Inferior parietal cortex (tissue), 1 donor: ENCODE data around the gene PTCH2.
A peak's percentile ranks its signal among the peaks of the same experiment; 100 is the strongest.
"Not testable (repeated sequence)": the region's sequence is repeated elsewhere in the genome, so short reads cannot be mapped to it uniquely, and the experiment has no call there.

Experiments
- DNase-seq: peaks from one replicate; pipeline ENCODE4 v3.0.0-alpha.2; 2016; ENCODE audit errors: extremely low spot score

PTCH2 gene

GRCh38 chr1:44846985-44847384, 3.9 kb upstream of the PTCH2 start:
- DNase-seq = no peak

- no peak for DNase-seq
These were observed 579 bp downstream of the PTCH2 start for GRCh38 chr1:44842486-44842861.

- no peak for DNase-seq
These were observed 3.5 kb downstream of the PTCH2 start for GRCh38 chr1:44839576-44839975.

GRCh38 chr1:44838294-44838693, 4.8 kb downstream of the PTCH2 start:
- DNase-seq = not testable (repeated sequence)

- DNase-seq = peak; percentile 87
These were observed 7.0 kb downstream of the PTCH2 start for GRCh38 chr1:44835738-44836675.

GRCh38 chr1:44834328-44834727, 8.7 kb downstream of the PTCH2 start:
- no peak for DNase-seq

- DNase-seq = no peak
These were observed 10.9 kb downstream of the PTCH2 start for GRCh38 chr1:44832056-44832705.

GRCh38 chr1:44831516-44831915, 11.5 kb downstream of the PTCH2 start:
- no peak for DNase-seq

GRCh38 chr1:44830900-44831304, 12.2 kb downstream of the PTCH2 start:
- DNase-seq = no peak

GRCh38 chr1:44829506-44830384, 13.3 kb downstream of the PTCH2 start:
- no peak for DNase-seq

- no peak for DNase-seq
These were observed 14.1 kb downstream of the PTCH2 start for GRCh38 chr1:44828841-44829440.

GRCh38 chr1:44828003-44828651, 14.9 kb downstream of the PTCH2 start:
- DNase-seq = no peak

- DNase-seq = no peak
These were observed 15.7 kb downstream of the PTCH2 start for GRCh38 chr1:44827197-44828002.

GRCh38 chr1:44826375-44827196, 16.5 kb downstream of the PTCH2 start:
- no peak for DNase-seq

- not testable (repeated sequence) for DNase-seq
These were observed 18.7 kb downstream of the PTCH2 start for GRCh38 chr1:44824392-44824791.

GRCh38 chr1:44822981-44823451, 20.0 kb downstream of the PTCH2 start:
- no peak for DNase-seq

GRCh38 chr1:44822131-44822701, 20.8 kb downstream of the PTCH2 start:
- no peak for DNase-seq

GRCh38 chr1:44821240-44821715, 21.8 kb downstream of the PTCH2 start:
- no peak for DNase-seq
